Endothelial cell of umbilical vein (primary cell): Measurements from ENCODE around the gene ATRNL1. TPM values are rescaled to one million over a fixed set of nuclear protein-coding genes. Genes with fewer than 3 reads are reported as not detected.

Experiments used
- BruUV-seq: library from RNA; stranded (reverse); fragments of 400-500 nt; replicated peaks from 2 replicates; lab custom pipeline; 2021; lab: Mats Ljungman, UMichigan
- CTCF ChIA-PET: fragments of 300-600, 350-600 bp; sonication (Branson Sonifier 250); formaldehyde crosslinking; loops from one replicate; lab custom pipeline; 2021; ENCODE audit warnings: antibody characterized with exemption, inconsistent platforms; lab: Charles Lee
- POLR2A ChIA-PET: fragments of 300-600, 350-600 bp; sonication (Branson Sonifier 250); formaldehyde crosslinking; loops from one replicate; lab custom pipeline; 2021; ENCODE audit warnings: antibody characterized with exemption, inconsistent platforms; lab: Charles Lee
- DNase-seq: peaks from one replicate; pipeline ENCODE4 v3.0.0-alpha.2; 2011; ENCODE audit warnings: low read depth, low spot score
- FAIRE-seq: peaks from 2 replicates; lab custom pipeline; 2011; peaks lifted over from hg19 to GRCh38; lab: Jason Lieb, UNC
- H2AFZ ChIP-seq: 2 replicates; pipeline ENCODE4 v1.6.0; 2012; ENCODE audit warnings: low read depth, low read length, control low read depth, inconsistent platforms
- H3K27ac ChIP-seq: 2 replicates; pipeline ENCODE4 v1.5.1; 2011; ENCODE audit warnings: low read depth, mild to moderate bottlenecking, control low read depth, low read length, moderate library complexity; ENCODE audit not compliant: insufficient read depth
- H3K27me3 ChIP-seq, 2 experiments: 2 replicates each; pipeline versions ENCODE4 v1.6.0 to v1.6.1; 2011; ENCODE audit warnings: low read length in 2 of 2, mixed read lengths in 1 of 2; ENCODE audit not compliant: control insufficient read depth in 2 of 2, insufficient read depth in 2 of 2
- H3K36me3 ChIP-seq, 2 experiments: 2 replicates in 1 of 2; 3 replicates in 1 of 2; pipeline ENCODE4 v1.5.1; 2011; ENCODE audit warnings: low read length in 2 of 2, mild to moderate bottlenecking in 1 of 2, moderate library complexity in 1 of 2; ENCODE audit not compliant: control insufficient read depth in 2 of 2, insufficient read depth in 2 of 2; ENCODE audit errors: extremely low read depth in 1 of 2
- H3K4me1 ChIP-seq: 3 replicates; pipeline ENCODE4 v1.5.1; 2011; ENCODE audit warnings: mild to moderate bottlenecking, low read length; ENCODE audit not compliant: control insufficient read depth, insufficient read depth; ENCODE audit errors: extremely low read depth
- H3K4me2 ChIP-seq: 2 replicates; pipeline ENCODE4 v1.6.1; 2011; ENCODE audit warnings: low read length, control low read depth, mixed read lengths; ENCODE audit not compliant: insufficient read depth
- H3K4me3 ChIP-seq, 3 experiments: fragments of 200-600 bp in 1 of 3; sonication (generic), shearing (Covaris generic) in 1 of 3; replicated peaks in 1 of 3; 2 replicates each; pipeline ENCODE4 v1.5.1; 2011 to 2016; ENCODE audit warnings: control low read depth in 3 of 3, low read length in 3 of 3, mild to moderate bottlenecking in 2 of 3, inconsistent platforms in 1 of 3, low read depth in 1 of 3, moderate library complexity in 1 of 3; ENCODE audit not compliant: insufficient read depth in 1 of 3
- H3K79me2 ChIP-seq: 2 replicates; pipeline ENCODE4 v1.6.0; 2012; ENCODE audit warnings: low read length, inconsistent platforms; ENCODE audit not compliant: control insufficient read depth, insufficient read depth
- H3K9ac ChIP-seq: replicated peaks from 2 replicates; pipeline ENCODE3; 2011; ENCODE audit warnings: low read length, control low read depth; ENCODE audit not compliant: insufficient read depth; ENCODE audit errors: extremely low read depth
- H3K9me1 ChIP-seq: replicated peaks from 3 replicates; pipeline ENCODE4 v1.6.0; 2011; ENCODE audit warnings: mild to moderate bottlenecking, low read length; ENCODE audit not compliant: control insufficient read depth, insufficient read depth; ENCODE audit errors: extremely low read depth
- H3K9me3 ChIP-seq: replicated peaks from 2 replicates; pipeline ENCODE4 v1.5.1; 2012; ENCODE audit warnings: low read length, inconsistent platforms; ENCODE audit not compliant: control insufficient read depth, insufficient read depth
- H4K20me1 ChIP-seq: replicated peaks from 2 replicates; pipeline ENCODE3; 2011; ENCODE audit warnings: mild to moderate bottlenecking, low read length; ENCODE audit not compliant: control insufficient read depth, insufficient read depth; ENCODE audit errors: extremely low read depth
- EZH2 ChIP-seq: IDR thresholded peaks from 2 replicates; pipeline ENCODE4 v1.6.1; 2012; ENCODE audit warnings: borderline replicate concordance, low read depth, mild to moderate bottlenecking, moderate library complexity, low read length, inconsistent platforms; ENCODE audit not compliant: severe bottlenecking
- FOS ChIP-seq: IDR thresholded peaks from 2 replicates; pipeline ENCODE4 v1.6.1; 2011; ENCODE audit warnings: mild to moderate bottlenecking, low read length, moderate library complexity, borderline replicate concordance; ENCODE audit not compliant: insufficient read depth
- GATA2 ChIP-seq: IDR thresholded peaks from 2 replicates; pipeline ENCODE4 v1.7.0; 2011; ENCODE audit warnings: low read depth, mild to moderate bottlenecking, moderate library complexity, mixed read lengths, low read length; ENCODE audit not compliant: insufficient read length, insufficient read depth
- MAX ChIP-seq: IDR thresholded peaks from 2 replicates; pipeline ENCODE4 v1.6.1; 2011; ENCODE audit not compliant: insufficient read depth, insufficient read length
- MYC ChIP-seq: IDR thresholded peaks from one replicate; pipeline ENCODE4 v1.6.1; 2011; ENCODE audit warnings: mild to moderate bottlenecking, low read depth, low read length
- POLR2A ChIP-seq: IDR thresholded peaks from 2 replicates; pipeline ENCODE4 v1.6.1; 2012; ENCODE audit warnings: low read depth, mild to moderate bottlenecking, control low read depth, low read length
- POLR2AphosphoS5 ChIP-seq: IDR thresholded peaks from 2 replicates; pipeline ENCODE4 v1.6.1; 2012; ENCODE audit warnings: low read depth, mild to moderate bottlenecking, control low read depth, low read length, moderate library complexity; ENCODE audit not compliant: insufficient read depth
- dilution Hi-C: fragments of 300-500 bp; cut with MboI; formaldehyde crosslinking; loops from one replicate; pipeline ENCODE4 v1.15.0; 2019; ENCODE audit warnings: low sequenced_read_pairs; ENCODE audit not compliant: extremely low pct_ligation_motif_present
- intact Hi-C: fragments of 100-400 bp; cut with micrococcal nuclease; formaldehyde crosslinking; loops from one replicate; pipeline ENCODE4 v1.10.0; 2022
- polyA plus RNA-seq, 4 experiments: library from polyadenylated mRNA; depleted of rRNA in 3 of 4; stranded (reverse) in 3 of 4; unstranded in 1 of 4; fragments of >200 nt; gene quantifications; 2 replicates each; pipeline versions ENCODE4 v1.2.1 to v1.2.3, GENCODE V29; 2011 to 2012; ENCODE audit warnings: missing spikeins in 1 of 4
- total RNA-seq: library from RNA; stranded (reverse); gene quantifications from 2 replicates; pipeline ENCODE4 v1.2.3, GENCODE V29; 2021

The ATRNL1 gene
- total and polyA plus RNA-seq, 2 donors (not counting 3 experiments of a cell fraction or from before 2014, with no cell fraction given) = not detected

- BruUV-seq = no TSS peak
- no peaks in the 10 kb centered on the region for H4K20me1 ChIP-seq
- H3K36me3 ChIP-seq = no peaks in the 10 kb centered on the region
- dilution Hi-C loops = no loop called here
- no peak overlapping the region for H3K4me3 ChIP-seq
- no peaks in the 10 kb centered on the region for H3K79me2 ChIP-seq
- intact Hi-C loops = no loop called here
- H3K27ac ChIP-seq = no peak overlapping the region
- no peaks in the 10 kb centered on the region for H3K9me1 ChIP-seq
- ChIA-PET CTCF (interaction anchor here (1.3 kb wide), 1 partner anchor 9 kb away, joined by 3 read pairs; no protein-coding TSS in a partner anchor), POLR2A (no interaction called here)
- FAIRE-seq (no peak), DNase-seq (no peak)
- TF ChIP-seq MYC (no peak), EZH2 (no peak), FOS (no peak), GATA2 (no peak), POLR2A (no peak)
- H3K4me1 ChIP-seq = no peaks in the 10 kb centered on the region
- H3K4me2 ChIP-seq = no peak overlapping the region
- H2AFZ ChIP-seq = no peak overlapping the region
- no peaks in the 10 kb centered on the region for H3K27me3 ChIP-seq
- H3K9me3 ChIP-seq = no peaks in the 10 kb centered on the region
- no peak overlapping the region for H3K9ac ChIP-seq
Measured at GRCh38 chr10:115427611-115428010, 334.4 kb downstream of the ATRNL1 start.

GRCh38 chr10:115432188-115432819 is 339.1 kb downstream of the ATRNL1 start:
- Histone ChIP-seq H3K79me2 (no peaks in the 10 kb centered on the region), H3K36me3 (no peaks in the 10 kb centered on the region), H3K4me2 (no peak overlapping the region), H3K4me3 (no peak overlapping the region), H3K9me1 (no peaks in the 10 kb centered on the region), H3K27me3 (no peaks in the 10 kb centered on the region), H3K27ac (no peak overlapping the region), H3K9me3 (no peaks in the 10 kb centered on the region), H3K4me1 (no peaks in the 10 kb centered on the region), H4K20me1 (no peaks in the 10 kb centered on the region), H3K9ac (no peak overlapping the region), H2AFZ (no peak overlapping the region)
- no peak for FAIRE-seq
- CTCF ChIA-PET = interaction anchor here (0.9 to 1.8 kb wide), 7 partner anchors 8 to 953 kb away, joined by 3 to 14 read pairs (median 4); no protein-coding TSS in a partner anchor
- POLR2A ChIA-PET = no interaction called here
- peak; percentile 3 for DNase-seq
- intact Hi-C loops (loop anchor here (1.0 kb wide), 1 partner anchor 955 kb away; no protein-coding TSS in a partner anchor), dilution Hi-C loops (no loop called here)
- no TSS peak for BruUV-seq
- TF ChIP-seq POLR2AphosphoS5 = no peak
- no peak for TF ChIP-seq POLR2A
- TF ChIP-seq MAX = no peak
- no peak for TF ChIP-seq EZH2
- no peak for TF ChIP-seq GATA2
